Measurements from ENCODE around the gene TSNAX.

The TSNAX gene

DNA sequence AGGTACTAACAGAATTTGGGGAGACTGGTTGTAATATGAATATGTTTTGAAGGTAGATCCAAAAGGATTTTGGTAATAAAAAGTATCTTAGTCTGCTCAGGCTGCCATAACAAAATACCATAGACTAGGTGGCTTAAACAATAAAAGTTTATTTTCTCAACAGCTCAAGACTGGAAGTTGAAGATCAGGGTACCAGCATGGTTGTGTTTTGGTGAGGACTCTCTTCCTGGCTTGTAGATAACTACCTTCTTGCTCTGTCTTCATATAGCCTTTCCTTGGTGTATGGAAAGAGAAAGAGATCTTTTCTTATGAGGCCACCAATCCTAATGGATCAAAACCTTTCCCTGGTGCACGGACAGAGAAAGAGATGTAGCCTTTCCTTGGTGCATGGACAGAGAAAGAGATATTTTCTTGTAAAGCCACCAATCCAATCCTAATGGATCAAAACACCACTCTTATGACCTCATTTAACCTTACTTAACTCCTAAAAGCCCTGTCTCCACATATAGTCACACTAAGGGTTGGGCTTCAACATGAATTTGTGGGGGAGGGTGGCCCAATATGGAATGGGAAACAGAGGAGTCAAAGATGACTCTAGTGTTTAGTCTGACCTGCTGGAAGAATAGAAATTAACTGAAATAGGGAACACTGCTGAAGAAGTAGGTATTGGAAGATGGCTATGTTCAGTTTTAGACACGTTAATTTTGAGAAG lies 5.4 kb upstream of the TSNAX start:
- DNase-seq, result no peak
- no peaks in the 10 kb centered on the region for H3K9me3 Mint-ChIP-seq
- no peak for TF ChIP-seq CTCF (IDR thresholded peaks at IDR 0.05)

DNA sequence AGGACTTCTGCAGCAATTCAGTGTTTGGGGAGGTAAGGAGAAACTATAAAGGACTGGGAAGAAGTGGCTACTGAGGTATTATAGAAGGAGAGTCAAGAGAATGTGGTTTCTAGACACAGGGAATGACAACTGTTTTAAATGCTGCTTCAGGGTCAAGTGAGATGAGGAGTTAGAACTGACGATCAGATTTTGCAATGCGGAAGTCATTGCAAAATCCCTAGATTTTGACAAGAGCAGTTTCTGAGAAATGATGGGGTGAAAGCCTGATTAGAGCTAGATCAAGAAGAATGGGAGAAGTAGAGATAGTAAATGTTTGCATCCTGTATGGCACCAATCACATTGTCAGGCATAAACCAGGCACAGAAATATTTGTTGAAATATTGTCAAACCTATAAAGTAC lies 4.7 kb upstream of the TSNAX start:
- TF ChIP-seq CTCF (IDR thresholded peaks at IDR 0.05), result no peak
- Mint-ChIP-seq H3K27ac (no peak overlapping the region), H3K36me3 (ENCODE audit: low read depth) (no peaks in the 10 kb centered on the region), H3K4me3 (no peak overlapping the region), H3K4me1 (peaks cover 11% of the 10 kb centered on the region), H3K9me3 (no peaks in the 10 kb centered on the region), H3K27me3 (ENCODE audit: low read depth, poor library complexity) (peaks cover 3% of the 10 kb centered on the region)
- DNase-seq, result no peak

More for the DNA sequence above, 5.4 kb upstream of the TSNAX start:
- peaks cover 3% of the 10 kb centered on the region for H3K27me3 Mint-ChIP-seq (ENCODE audit: low read depth, poor library complexity)
- no peaks in the 10 kb centered on the region for H3K36me3 Mint-ChIP-seq (ENCODE audit: low read depth)
- peaks cover 8% of the 10 kb centered on the region for H3K4me1 Mint-ChIP-seq
- no peak overlapping the region for H3K27ac Mint-ChIP-seq
- no peak overlapping the region for H3K4me3 Mint-ChIP-seq

DNA sequence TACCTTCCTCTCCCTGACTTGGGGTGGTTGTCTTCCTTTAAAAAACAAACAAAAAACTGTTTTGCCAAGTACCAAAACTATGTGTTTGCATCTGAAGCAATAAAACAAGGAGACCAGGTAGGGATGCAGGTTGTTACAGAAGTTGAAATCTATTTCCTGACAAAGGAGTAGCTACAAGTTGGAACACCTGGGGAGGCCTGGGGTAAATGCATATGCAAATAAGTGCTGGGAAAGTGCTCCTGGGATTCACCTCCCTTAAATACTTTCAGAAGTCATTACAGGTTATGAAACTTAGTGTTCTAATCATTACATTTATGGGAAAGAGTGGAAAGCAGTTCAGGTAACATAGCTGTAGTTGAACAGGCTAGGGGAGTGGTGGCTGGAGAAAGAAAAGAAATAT lies 1.9 kb upstream of the TSNAX start:
- peaks cover 33% of the 10 kb centered on the region for H3K4me1 Mint-ChIP-seq
- no peak for TF ChIP-seq CTCF (IDR thresholded peaks at IDR 0.05)
- no peak overlapping the region for H3K27ac Mint-ChIP-seq
- H3K27me3 Mint-ChIP-seq (ENCODE audit: low read depth, poor library complexity), result no peaks in the 10 kb centered on the region
- no peaks in the 10 kb centered on the region for H3K9me3 Mint-ChIP-seq
- H3K36me3 Mint-ChIP-seq (ENCODE audit: low read depth), result peaks cover 12% of the 10 kb centered on the region
- no peak for DNase-seq
- H3K4me3 Mint-ChIP-seq, result no peak overlapping the region

DNA sequence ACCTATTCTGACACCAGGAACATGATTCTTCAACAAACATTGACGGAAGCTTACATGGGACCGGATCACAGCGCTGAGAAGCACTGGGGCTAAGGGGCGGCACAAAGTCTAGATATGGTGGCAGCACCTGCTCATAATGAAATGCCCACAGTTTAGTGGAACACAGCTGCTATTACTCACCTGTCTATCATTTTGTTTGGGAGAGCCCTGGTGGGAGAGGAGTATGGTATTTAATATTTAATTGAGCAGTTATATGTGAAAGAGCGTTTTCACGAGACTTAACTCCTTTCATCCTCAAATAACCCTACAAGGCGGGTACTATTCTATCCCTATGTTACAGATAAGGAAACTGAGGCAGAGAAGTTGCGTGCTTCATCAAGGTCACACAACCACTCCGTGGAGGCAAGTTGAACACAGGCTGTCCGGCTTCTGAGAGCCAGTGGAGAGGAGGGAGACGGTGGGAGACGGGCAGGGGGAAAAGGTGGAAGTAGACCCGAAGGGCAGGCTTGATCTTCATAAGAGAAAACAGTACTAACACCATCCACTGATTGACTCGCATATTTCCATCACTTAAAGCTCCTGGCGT lies 790 bp upstream of the TSNAX start:
- no peaks in the 10 kb centered on the region for H3K27me3 Mint-ChIP-seq (ENCODE audit: low read depth, poor library complexity)
- no peaks in the 10 kb centered on the region for H3K9me3 Mint-ChIP-seq
- DNase-seq, result no peak
- peaks cover 20% of the 10 kb centered on the region for H3K36me3 Mint-ChIP-seq (ENCODE audit: low read depth)
- peak overlapping the region; percentile 96 for H3K4me3 Mint-ChIP-seq
- H3K4me1 Mint-ChIP-seq, result peaks cover 37% of the 10 kb centered on the region
- TF ChIP-seq CTCF (IDR thresholded peaks at IDR 0.05), result no peak
- peak overlapping the region; percentile 100 for H3K27ac Mint-ChIP-seq

DNA sequence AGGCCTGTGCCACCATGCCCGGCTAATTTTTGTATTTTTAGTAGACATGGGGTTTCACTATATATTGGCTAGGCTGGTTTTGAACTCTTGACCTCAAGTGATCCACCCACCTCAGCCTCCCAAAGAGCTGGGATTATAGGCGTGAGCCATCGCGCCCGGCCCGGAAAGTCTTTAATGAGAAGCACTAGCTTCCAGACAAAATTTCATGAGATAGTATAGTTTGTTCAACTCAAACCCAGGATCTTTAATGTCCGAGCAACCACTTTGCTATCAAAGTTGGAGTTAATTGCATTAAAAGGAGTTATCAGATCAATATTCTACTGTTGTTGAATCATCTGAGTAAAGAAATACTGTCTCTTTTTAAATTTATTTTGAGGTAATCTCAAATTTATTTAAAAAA lies 4.8 kb downstream of the TSNAX start:
- Mint-ChIP-seq H3K27ac (no peak overlapping the region), H3K4me1 (peaks cover 33% of the 10 kb centered on the region), H3K27me3 (ENCODE audit: low read depth, poor library complexity) (no peaks in the 10 kb centered on the region), H3K36me3 (ENCODE audit: low read depth) (peaks cover 50% of the 10 kb centered on the region), H3K4me3 (no peak overlapping the region), H3K9me3 (no peaks in the 10 kb centered on the region)
- TF ChIP-seq CTCF (IDR thresholded peaks at IDR 0.05), result no peak
- no peak for DNase-seq

DNA sequence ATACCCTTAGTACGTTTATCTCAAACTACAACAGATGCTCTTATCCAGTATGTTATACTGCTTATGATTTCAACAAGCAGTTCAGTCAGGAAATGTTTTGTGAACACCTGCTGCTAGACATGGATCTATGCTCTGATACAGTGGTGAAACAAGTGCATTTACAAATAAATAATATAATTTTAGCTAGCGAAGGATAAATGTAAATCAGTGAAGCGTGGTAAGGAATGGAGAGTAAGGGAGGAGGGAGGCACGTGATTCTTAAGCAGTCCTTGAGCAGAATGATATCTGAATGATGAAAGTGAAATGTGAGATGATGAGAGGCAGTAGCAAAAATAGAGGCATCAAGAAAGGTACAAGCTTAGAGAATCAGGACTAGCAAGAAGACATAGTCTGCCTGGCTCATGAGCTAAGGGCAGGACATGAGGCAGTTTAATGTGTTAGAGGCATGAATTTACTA lies 6.3 kb downstream of the TSNAX start:
- Mint-ChIP-seq H3K27ac (no peak overlapping the region), H3K9me3 (peaks cover 5% of the 10 kb centered on the region), H3K27me3 (ENCODE audit: low read depth, poor library complexity) (no peaks in the 10 kb centered on the region), H3K4me3 (no peak overlapping the region), H3K4me1 (peaks cover 21% of the 10 kb centered on the region), H3K36me3 (ENCODE audit: low read depth) (peaks cover 65% of the 10 kb centered on the region)
- no peak for DNase-seq
- TF ChIP-seq CTCF (IDR thresholded peaks at IDR 0.05), result no peak

All from nephron progenitor cell (in vitro differentiated cells).